K562 (cell line): ENCODE data around the gene MBOAT1. TPM values are rescaled to one million over a fixed set of nuclear protein-coding genes. Genes with fewer than 3 reads are reported as not detected.

Experiments
- ETV5 ChIP-seq: sonication (generic); formaldehyde crosslinking; IDR thresholded peaks from 2 replicates; pipeline ENCODE4 v1.4.0; 2020; ENCODE audit warnings: low read depth, mild to moderate bottlenecking, missing genetic modification reagents
- FOXO4 ChIP-seq: fragments of 450-650 bp; formaldehyde crosslinking; IDR thresholded peaks from 2 replicates; pipeline ENCODE4 v1.4.0; 2020; ENCODE audit warnings: mild to moderate bottlenecking, moderate library complexity
- GATA2 ChIP-seq: sonication (generic); formaldehyde crosslinking; IDR thresholded peaks from 2 replicates; pipeline ENCODE4 v1.4.0; 2020; ENCODE audit warnings: mild to moderate bottlenecking, missing genetic modification reagents
- HNRNPL ChIP-seq: fragments of 200-400 bp; formaldehyde crosslinking; IDR thresholded peaks from 2 replicates; pipeline ENCODE4 v1.6.1; 2017; ENCODE audit warnings: low read depth, mild to moderate bottlenecking, low read length
- ZNF124 ChIP-seq: sonication (generic); formaldehyde crosslinking; IDR thresholded peaks from 2 replicates; pipeline ENCODE4 v1.8.1; 2022; ENCODE audit warnings: missing genetic modification reagents
- ZNF282 ChIP-seq: sonication (generic); formaldehyde crosslinking; IDR thresholded peaks from 2 replicates; pipeline ENCODE4 v1.8.1; 2023; ENCODE audit warnings: missing genetic modification reagents
- ZNF445 ChIP-seq: fragments of 250-450 bp; sonication (Bioruptor Pico); IDR thresholded peaks from 2 replicates; pipeline ENCODE4 v1.4.0; 2020; ENCODE audit warnings: low read depth, mild to moderate bottlenecking, moderate library complexity
- ZNF518B ChIP-seq: fragments of 250-450 bp; sonication (Bioruptor Pico); IDR thresholded peaks from 2 replicates; pipeline ENCODE4 v1.5.0; 2021; ENCODE audit warnings: mild to moderate bottlenecking, moderate library complexity
- polyA plus RNA-seq, 8 experiments: library from polyadenylated mRNA; depleted of rRNA in 4 of 8; stranded (reverse) in 5 of 8; unstranded in 3 of 8; fragments of >200 nt; fragmentation: Nextera tagmentation in 2 of 8; fragmentation: Illumina TruSeq in 1 of 8; extraction: Ambion mirVana in 2 of 8; extraction: Trizol in 1 of 8; gene quantifications; 2 replicates each; pipeline versions ENCODE4 v1.2.1 to v1.2.3, GENCODE V29; 2011 to 2014; ENCODE audit warnings: inconsistent platforms in 1 of 8, missing spikeins in 1 of 8
- total RNA-seq, 7 experiments: library from RNA; depleted of rRNA in 6 of 7; stranded (reverse); fragments of >200 nt in 6 of 7; fragmentation: Illumina TruSeq in 2 of 7; extraction: Trizol in 2 of 7; gene quantifications; 2 replicates each; pipeline versions ENCODE4 v1.2.1 to v1.2.3, GENCODE V29; 2011 to 2021; ENCODE audit warnings: low replicate concordance in 1 of 7

Gene MBOAT1
- total and polyA plus RNA-seq, 9 of the 15 experiments (the other 6 are each of a cell fraction or from before 2014, with no cell fraction given): 0.13 to 16.5 (median 10.3) TPM

- TF ChIP-seq ZNF518B (CRISPR knock-in tag) (no peak), ETV5 (CRISPR knock-in tag) (peak; percentile 52; the same call in 1 of the 2 replicates), FOXO4 (CRISPR knock-in tag) (no peak), HNRNPL (peak; percentile 70; the same call in 1 of the 2 replicates), GATA2 (CRISPR knock-in tag) (no peak), ZNF282 (CRISPR knock-in tag) (0 out of 2 replicates have a peak, but pooled peaks have one; percentile 50), ZNF445 (CRISPR knock-in tag) (no peak), ZNF124 (CRISPR knock-in tag) (no peak)
- TF ChIP-seq, all 486 proteins: peak for 106
Measured at GRCh38 chr6:20212392-20213111, at the start of gene MBOAT1 (continued).
